GM12878 (cell line): ENCODE measurements around the gene PILRB. TPM values are rescaled to one million over a fixed set of nuclear protein-coding genes. Genes with fewer than 3 reads are reported as not detected.
"Not testable (repeated sequence)": the region's sequence is repeated elsewhere in the genome, so short reads cannot be mapped to it uniquely, and the experiment has no call there.

ENCODE experiments used
- ATAC-seq: fragments of 200-7000 bp; cut with Tn5 transposase; 3 replicates; pipeline ENCODE4 v1.9.1; 2020; ENCODE audit warnings: mild to moderate bottlenecking, moderate library complexity
- BruUV-seq: library from RNA; stranded (reverse); fragments of 400-500 nt; replicated peaks from 2 replicates; lab custom pipeline; 2021; lab: Mats Ljungman, UMichigan
- CTCF ChIA-PET: fragments of 300-600 bp; sonication (Branson Sonifier 250); formaldehyde crosslinking; extraction: SDS; loops from one replicate; lab custom pipeline; 2021; ENCODE audit warnings: inconsistent platforms; lab: Yijun Ruan, JAX
- POLR2A ChIA-PET: fragments of 350-600 bp; formaldehyde crosslinking; extraction: SDS; loops from one replicate; lab custom pipeline; 2021; ENCODE audit warnings: inconsistent platforms; lab: Charles Lee
- RAD21 ChIA-PET: fragments of 300-600 bp; sonication (Branson Sonifier 250); formaldehyde crosslinking; loops from one replicate; lab custom pipeline; 2023; ENCODE audit warnings: antibody characterized with exemption; ENCODE audit not compliant: unreplicated experiment; lab: Charles Lee
- SMC1A ChIA-PET: fragments of 300-600 bp; sonication (Branson Sonifier 250); formaldehyde crosslinking; loops from one replicate; lab custom pipeline; 2023; ENCODE audit not compliant: unreplicated experiment, uncharacterized antibody; lab: Charles Lee
- DNase-seq: peaks from one replicate; pipeline ENCODE4 v3.0.0-alpha.2; 2011; ENCODE audit warnings: low read depth, low spot score
- FAIRE-seq: peaks from 3 replicates; lab custom pipeline; 2011; peaks lifted over from hg19 to GRCh38; lab: Jason Lieb, UNC
- H2AFZ ChIP-seq: 2 replicates; pipeline ENCODE4 v1.6.0; 2011; ENCODE audit warnings: low read depth, low read length, control low read depth; ENCODE audit not compliant: control insufficient read depth
- H3K27ac ChIP-seq: 2 replicates; pipeline ENCODE4 v1.5.1; 2011; ENCODE audit warnings: control low read depth; ENCODE audit not compliant: control insufficient read depth, insufficient read depth
- H3K27me3 ChIP-seq, 2 experiments: replicated peaks in 1 of 2; 2 replicates each; pipeline versions ENCODE4 v1.6.0 to v1.6.1; 2011; ENCODE audit warnings: low read length in 1 of 2; ENCODE audit not compliant: control insufficient read depth in 2 of 2, insufficient read depth in 2 of 2
- H3K36me3 ChIP-seq, 2 experiments: 2 replicates each; pipeline ENCODE4 v1.5.1; 2011; ENCODE audit warnings: low read length in 1 of 2; ENCODE audit not compliant: control insufficient read depth in 2 of 2, insufficient read depth in 2 of 2
- H3K4me1 ChIP-seq: 2 replicates; pipeline ENCODE4 v1.6.1; 2011; ENCODE audit warnings: mild to moderate bottlenecking, low read length, moderate library complexity, mixed read lengths; ENCODE audit not compliant: control insufficient read depth, insufficient read depth
- H3K4me2 ChIP-seq: 2 replicates; pipeline ENCODE4 v1.6.0; 2011; ENCODE audit warnings: control low read depth; ENCODE audit not compliant: control insufficient read depth, insufficient read depth
- H3K4me3 ChIP-seq: fragments of 200-600 bp; sonication (generic); 2 replicates; pipeline ENCODE4 v1.5.1; 2016
- H3K79me2 ChIP-seq: 2 replicates; pipeline ENCODE4 v1.6.0; 2011; ENCODE audit warnings: low read length; ENCODE audit not compliant: control insufficient read depth, insufficient read depth
- H3K9ac ChIP-seq: 2 replicates; pipeline ENCODE4 v1.8.0; 2011; ENCODE audit warnings: low read length, control low read depth, mixed read lengths; ENCODE audit not compliant: control insufficient read depth, insufficient read depth
- H3K9me3 ChIP-seq: replicated peaks from 3 replicates; pipeline ENCODE4 v1.5.1; 2011; ENCODE audit warnings: mild to moderate bottlenecking, low read length; ENCODE audit not compliant: control insufficient read depth, insufficient read depth
- H4K20me1 ChIP-seq: 2 replicates; pipeline ENCODE4 v1.6.0; 2011; ENCODE audit not compliant: control insufficient read depth, insufficient read depth
- BHLHE40 ChIP-seq, 2 experiments: fragments of 450-650 bp in 1 of 2; IDR thresholded peaks; 2 replicates each; pipeline ENCODE4 v1.6.1; 2011 to 2017; ENCODE audit warnings: low read depth in 2 of 2, borderline replicate concordance in 1 of 2, improper control_type of control experiment in 1 of 2, low read length in 1 of 2, mild to moderate bottlenecking in 1 of 2
- EED ChIP-seq: sonication (generic); IDR thresholded peaks from 2 replicates; pipeline ENCODE4 v1.6.1; 2016; ENCODE audit warnings: antibody characterized with exemption, low read depth
- MLLT1 ChIP-seq: fragments of 450-650 bp; IDR thresholded peaks from 2 replicates; pipeline ENCODE4 v1.6.1; 2016; ENCODE audit warnings: mild to moderate bottlenecking
- PAX5 ChIP-seq: IDR thresholded peaks from 2 replicates; pipeline ENCODE4 v1.6.1; 2011; ENCODE audit warnings: low read depth, low read length, borderline replicate concordance
- RELA ChIP-seq: fragments of 450-650 bp; IDR thresholded peaks from 2 replicates; pipeline ENCODE4 v1.8.0; 2014; ENCODE audit warnings: borderline replicate concordance; ENCODE audit not compliant: partially characterized antibody
- RELB ChIP-seq: fragments of 450-650 bp; IDR thresholded peaks from 2 replicates; pipeline ENCODE4 v1.6.1; 2017; ENCODE audit warnings: low read depth, mild to moderate bottlenecking, moderate library complexity
- YY1 ChIP-seq: IDR thresholded peaks from 2 replicates; pipeline ENCODE4 v1.6.1; 2011; ENCODE audit warnings: low read depth, mild to moderate bottlenecking, low read length
- ZNF687 ChIP-seq: fragments of 450-650 bp; IDR thresholded peaks from 2 replicates; pipeline ENCODE4 v1.6.1; 2017; ENCODE audit warnings: mild to moderate bottlenecking, moderate library complexity
- WGBS: methylation state at CpG from one replicate; pipeline ENCODE4 v1.1.6; 2016; ENCODE audit warnings: low lambda C conversion rate; ENCODE audit not compliant: insufficient replicate concordance, insufficient coverage; ENCODE audit errors: missing lambda C conversion rate; 5-methylcytosine and 5-hydroxymethylcytosine counted together
- in situ Hi-C: fragments of 300-500 bp; cut with MboI; formaldehyde crosslinking; loops from 9 replicates; pipeline ENCODE4 v1.14.3; 2018; ENCODE audit warnings: mixed read lengths
- intact Hi-C: fragments of 100-400 bp; cut with micrococcal nuclease; formaldehyde crosslinking; loops from one replicate; pipeline ENCODE4 v1.14.2; 2022; ENCODE audit not compliant: unreplicated experiment
- polyA plus RNA-seq, 11 experiments: library from polyadenylated mRNA; depleted of rRNA in 4 of 11; unstranded in 6 of 11; stranded (reverse) in 5 of 11; fragments of >200 nt; fragmentation: Nextera tagmentation in 4 of 11; fragmentation: Illumina TruSeq in 1 of 11; extraction: Ambion mirVana in 4 of 11; extraction: Trizol in 1 of 11; gene quantifications; 1 replicate in 1 of 11; 2 replicates in 10 of 11; pipeline versions ENCODE4 v1.2.1 to v1.2.3, GENCODE V29; 2011 to 2016; ENCODE audit warnings: inconsistent platforms in 2 of 11, missing spikeins in 2 of 11, low read depth in 1 of 11
- total RNA-seq, 4 experiments: library from RNA; depleted of rRNA in 3 of 4; stranded (reverse); fragments of >200 nt in 3 of 4; fragmentation: Illumina TruSeq in 1 of 4; extraction: Trizol in 1 of 4; gene quantifications; 2 replicates each; pipeline versions ENCODE4 v1.2.1 to v1.2.3, GENCODE V29; 2013 to 2021
- TF ChIP-seq, protein P1 (sequence below): fragments of 450-650 bp; IDR thresholded peaks from 2 replicates; pipeline ENCODE4 v1.6.1; 2017; ENCODE audit warnings: mild to moderate bottlenecking, moderate library complexity

PILRB gene
- total and polyA plus RNA-seq, 10 of the 15 experiments (the other 5 are each of a cell fraction or from before 2014, with no cell fraction given): 2.6 to 50.3 (median 22.0) TPM

DNA sequence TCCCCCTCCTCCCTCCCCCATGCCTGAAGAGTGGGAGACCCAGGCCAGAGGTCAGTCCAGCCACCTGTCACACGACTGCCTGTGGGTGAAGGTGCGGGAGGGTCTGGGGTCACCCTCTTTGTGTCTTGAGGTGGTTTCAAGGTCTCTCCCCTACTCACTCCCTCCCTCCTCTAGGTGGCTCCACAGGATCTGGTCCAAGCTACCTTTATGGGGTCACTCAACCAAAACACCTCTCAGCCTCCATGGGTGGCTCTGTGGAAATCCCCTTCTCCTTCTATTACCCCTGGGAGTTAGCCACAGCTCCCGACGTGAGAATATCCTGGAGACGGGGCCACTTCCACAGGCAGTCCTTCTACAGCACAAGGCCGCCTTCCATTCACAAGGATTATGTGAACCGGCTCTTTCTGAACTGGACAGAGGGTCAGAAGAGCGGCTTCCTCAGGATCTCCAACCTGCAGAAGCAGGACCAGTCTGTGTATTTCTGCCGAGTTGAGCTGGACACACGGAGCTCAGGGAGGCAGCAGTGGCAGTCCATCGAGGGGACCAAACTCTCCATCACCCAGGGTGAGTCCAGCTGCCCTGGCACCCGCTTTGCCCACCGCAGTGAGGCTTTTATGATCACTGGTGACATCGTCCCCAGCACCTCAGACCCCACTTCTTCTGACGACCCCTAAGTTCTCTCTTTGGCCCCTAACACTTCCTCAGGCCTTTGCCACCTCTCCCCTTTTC, 16.1 kb downstream of the PILRB start:
- H3K9me3 ChIP-seq, in situ Hi-C loops, H3K27me3 ChIP-seq, BruUV-seq, DNase-seq, H3K36me3 ChIP-seq, H4K20me1 ChIP-seq: not testable (repeated sequence)
- CTCF ChIA-PET: interaction anchor here (0.6 to 10.0 kb wide), 33 partner anchors 9 to 291 kb away, joined by 3 to 134 read pairs (median 5); partner anchors contain the start of genes TSC22D4 and ZCWPW1
- intact Hi-C loops: loop anchor here (2.0 kb wide), 3 partner anchors 23 to 77 kb away; no protein-coding TSS in a partner anchor
- 49% methylated on average over 13 of the region's 15 CpGs for whole genome bisulfite sequencing
- Histone ChIP-seq H3K4me1 (peaks cover 33% of the 10 kb centered on the region), H3K9ac (peak overlapping the region; percentile 80), H3K79me2 (peaks cover 22% of the 10 kb centered on the region), H3K27ac (peak overlapping the region; percentile 78), H3K4me2 (peak overlapping the region; percentile 82), H2AFZ (peak overlapping the region; percentile 30), H3K4me3 (peak overlapping the region; percentile 61)
- FAIRE-seq (peak; percentile 94), ATAC-seq (peak; percentile 74)
- RAD21 ChIA-PET: interaction anchor here (0.8 to 4.8 kb wide), 23 partner anchors 9 to 241 kb away, joined by 3 to 89 read pairs (median 7); partner anchors contain the start of genes MEPCE, TSC22D4 and ZCWPW1
- POLR2A ChIA-PET: interaction anchor here (0.5 to 3.7 kb wide), 17 partner anchors 9 to 105 kb away, joined by 3 to 30 read pairs (median 5); partner anchors contain the start of genes PPP1R35, TSC22D4 and ZCWPW1
- SMC1A ChIA-PET: interaction anchor here (0.7 to 3.9 kb wide), 20 partner anchors 9 to 237 kb away, joined by 3 to 65 read pairs (median 7); partner anchors contain the start of gene ZCWPW1
- TF ChIP-seq BHLHE40 (IDR thresholded peaks at IDR 0.05; ENCODE audit: borderline replicate concordance in 1 of 2, low read depth in 2 of 2, low read length in 1 of 2) (peak in 1 of 2 experiments; percentile 39; a peak in 1 of 4 replicates), ZNF687 (0 out of 2 replicates have a peak, but pooled peaks have one; percentile 27), RELB (peak; percentile 94), YY1 (peak; percentile 32; the same call in 1 of the 2 replicates), RELA (peak; percentile 84), PAX5 (peak; percentile 51; the same call in 1 of the 2 replicates), MLLT1 (0 out of 2 replicates have a peak, but pooled peaks have one; percentile 31), EED (peak; percentile 66)
- TF ChIP-seq, protein P1, sequence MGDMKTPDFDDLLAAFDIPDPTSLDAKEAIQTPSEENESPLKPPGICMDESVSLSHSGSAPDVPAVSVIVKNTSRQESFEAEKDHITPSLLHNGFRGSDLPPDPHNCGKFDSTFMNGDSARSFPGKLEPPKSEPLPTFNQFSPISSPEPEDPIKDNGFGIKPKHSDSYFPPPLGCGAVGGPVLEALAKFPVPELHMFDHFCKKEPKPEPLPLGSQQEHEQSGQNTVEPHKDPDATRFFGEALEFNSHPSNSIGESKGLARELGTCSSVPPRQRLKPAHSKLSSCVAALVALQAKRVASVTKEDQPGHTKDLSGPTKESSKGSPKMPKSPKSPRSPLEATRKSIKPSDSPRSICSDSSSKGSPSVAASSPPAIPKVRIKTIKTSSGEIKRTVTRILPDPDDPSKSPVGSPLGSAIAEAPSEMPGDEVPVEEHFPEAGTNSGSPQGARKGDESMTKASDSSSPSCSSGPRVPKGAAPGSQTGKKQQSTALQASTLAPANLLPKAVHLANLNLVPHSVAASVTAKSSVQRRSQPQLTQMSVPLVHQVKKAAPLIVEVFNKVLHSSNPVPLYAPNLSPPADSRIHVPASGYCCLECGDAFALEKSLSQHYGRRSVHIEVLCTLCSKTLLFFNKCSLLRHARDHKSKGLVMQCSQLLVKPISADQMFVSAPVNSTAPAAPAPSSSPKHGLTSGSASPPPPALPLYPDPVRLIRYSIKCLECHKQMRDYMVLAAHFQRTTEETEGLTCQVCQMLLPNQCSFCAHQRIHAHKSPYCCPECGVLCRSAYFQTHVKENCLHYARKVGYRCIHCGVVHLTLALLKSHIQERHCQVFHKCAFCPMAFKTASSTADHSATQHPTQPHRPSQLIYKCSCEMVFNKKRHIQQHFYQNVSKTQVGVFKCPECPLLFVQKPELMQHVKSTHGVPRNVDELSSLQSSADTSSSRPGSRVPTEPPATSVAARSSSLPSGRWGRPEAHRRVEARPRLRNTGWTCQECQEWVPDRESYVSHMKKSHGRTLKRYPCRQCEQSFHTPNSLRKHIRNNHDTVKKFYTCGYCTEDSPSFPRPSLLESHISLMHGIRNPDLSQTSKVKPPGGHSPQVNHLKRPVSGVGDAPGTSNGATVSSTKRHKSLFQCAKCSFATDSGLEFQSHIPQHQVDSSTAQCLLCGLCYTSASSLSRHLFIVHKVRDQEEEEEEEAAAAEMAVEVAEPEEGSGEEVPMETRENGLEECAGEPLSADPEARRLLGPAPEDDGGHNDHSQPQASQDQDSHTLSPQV: peak; percentile 34; the same call in 1 of the 2 replicates
